Activated naive CD4-positive, alpha-beta T cell treated with anti-CD3 and anti-CD28 coated beads, Interleukin-2, amount 10 ng/mL, durations not matched to agents 5 hours and 36 hours (primary cell): ENCODE measurements around the gene SLC12A9. TPM values are rescaled to one million over a fixed set of nuclear protein-coding genes. Genes with fewer than 3 reads are reported as not detected.

Source experiments
- microRNA-seq: library from miRNA; unstranded; fragments of <30 nt; microRNA quantifications from one replicate; pipeline ENCODE4 v1.2.0, GENCODE V29; 2022; ENCODE audit warnings: borderline microRNAs expressed, borderline replicate concordance
- total RNA-seq, 2 experiments: library from RNA; stranded (reverse); gene quantifications; one replicate each; pipeline ENCODE4 v1.2.3, GENCODE V29; 2021

SLC12A9 gene
- 10 to 100 TPM; 45.4 to 45.5 TPM for total RNA-seq

DNA sequence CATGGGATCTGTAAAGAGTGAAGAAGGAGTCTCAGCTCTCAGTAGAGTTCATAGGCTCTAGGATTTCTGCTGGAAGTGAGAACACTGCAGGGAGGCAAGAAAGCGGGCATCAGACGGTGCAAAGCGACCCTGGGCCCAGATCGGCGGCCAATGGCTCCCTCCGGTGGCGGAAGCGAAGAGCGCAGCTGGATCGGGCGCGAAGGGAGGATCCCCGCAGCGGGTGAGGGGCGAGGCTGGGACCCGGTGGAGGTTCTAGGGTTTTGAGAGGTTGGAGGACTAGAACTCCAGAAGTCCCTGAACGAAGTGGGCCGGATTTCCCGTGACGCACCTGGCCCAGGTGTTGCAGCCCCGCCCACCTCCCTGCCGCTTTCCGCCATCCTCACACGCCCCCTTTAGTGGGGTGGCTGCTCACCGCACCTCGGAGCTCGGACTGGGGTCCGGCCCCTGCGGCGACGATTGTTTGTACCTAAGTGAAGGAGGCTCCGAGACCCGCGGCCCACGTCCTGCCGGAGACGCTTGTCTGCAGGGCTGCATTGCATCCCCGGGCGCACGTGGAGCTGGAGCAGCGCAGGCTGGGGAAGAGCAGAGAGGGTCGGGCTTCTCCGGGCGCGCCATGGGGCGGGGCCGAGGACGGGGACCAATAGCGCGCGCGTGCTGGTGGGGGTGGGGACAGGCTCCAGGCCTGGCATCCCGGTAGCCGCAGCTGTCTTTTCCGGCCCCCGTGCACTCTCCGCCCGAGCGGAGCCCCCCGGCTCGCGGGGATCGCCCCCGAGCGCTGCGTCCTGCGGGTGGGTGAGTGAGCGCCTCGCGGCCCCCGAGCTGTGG is at the start of gene SLC12A9:
Gene SLC12A9, plus strand, starts transcription at position 666 of the 825 bp plus-strand sequence. CDS start 1,485 bp downstream, outside the sequence.

GRCh38 chr7:100827330-100828226 is 24.9 kb upstream of the SLC12A9 start, which contains the start of gene EPHB4:
Gene EPHB4, minus strand, starts transcription at chr7:100827523. Its CDS starts 493 bp downstream, at chr7:100827030.

GRCh38 chr7:100867040-100867775 is 14.7 kb downstream of the SLC12A9 start, which contains the start of gene TRIP6:
Gene TRIP6, plus strand, starts transcription at chr7:100867387. Its CDS starts 111 bp downstream, at chr7:100867498.

GRCh38 chr7:100874577-100875355 is 22.3 kb downstream of the SLC12A9 start, which contains the start of gene SRRT:
Gene SRRT, plus strand, starts transcription at chr7:100875103. Its CDS starts 488 bp downstream, at chr7:100875591.

GRCh38 chr7:100888988-100889750 is 36.7 kb downstream of the SLC12A9 start, which contains the start of gene UFSP1:
Gene UFSP1, minus strand, starts transcription at chr7:100889715. Its CDS starts 444 bp downstream, at chr7:100889271.

GRCh38 chr7:100895701-100895955 is 43.1 kb downstream of the SLC12A9 start, which contains the start of gene ACHE:
Gene ACHE, minus strand, starts transcription at chr7:100895888. Its CDS starts 1,656 bp downstream, at chr7:100894232.

Small RNAs within 50 kb of the gene (microRNA-seq; reads per million reads assigned to microRNA genes)
- not detected for gene MIR6875

Other genes with a start within 250 kb of the SLC12A9 start
- gene MOSPD3, start 240.2 kb upstream of the SLC12A9 start, total RNA-seq, result 10 to 100 TPM; 60.7 to 60.8 TPM
- gene TFR2, start 211.2 kb upstream of the SLC12A9 start, total RNA-seq, result 1 to 10 TPM; 9.4 to 10.0 TPM
- gene ACTL6B, start 196.3 kb upstream of the SLC12A9 start, total RNA-seq, result not detected
- gene GNB2, start 179.0 kb upstream of the SLC12A9 start, total RNA-seq, result 100 to 1,000 TPM; 203 to 206 TPM
- 10 to 100 TPM; 54.3 to 57.3 TPM for gene GIGYF1, start 158.5 kb upstream of the SLC12A9 start, total RNA-seq
- 10 to 100 TPM; 29.3 to 31.9 TPM for gene POP7, start 146.6 kb upstream of the SLC12A9 start, total RNA-seq
- under 1 TPM in 1 of 2 experiments, not detected in 1; 0.15 TPM for gene EPO, start 132.2 kb upstream of the SLC12A9 start, total RNA-seq
- gene ZAN, start 119.1 kb upstream of the SLC12A9 start, total RNA-seq, result not detected
- gene EPHB4, start 25.2 kb upstream of the SLC12A9 start, total RNA-seq, result 1 to 10 TPM; 1.1 to 1.2 TPM
- gene TRIP6, start 14.7 kb downstream of the SLC12A9 start, total RNA-seq, result 10 to 100 TPM; 20.5 to 21.3 TPM
- 100 to 1,000 TPM; 186 to 208 TPM for gene SRRT, start 22.4 kb downstream of the SLC12A9 start, total RNA-seq
- 1 to 10 TPM; 4.9 to 5.2 TPM for gene UFSP1, start 37.0 kb downstream of the SLC12A9 start, total RNA-seq
- gene ACHE, start 43.2 kb downstream of the SLC12A9 start, total RNA-seq, result not detected
- not detected for gene MUC3A, start 96.8 kb downstream of the SLC12A9 start, total RNA-seq
- not detected for gene MUC12, start 116.9 kb downstream of the SLC12A9 start, total RNA-seq
- not detected for gene MUC17, start 167.4 kb downstream of the SLC12A9 start, total RNA-seq
- gene TRIM56, start 232.8 kb downstream of the SLC12A9 start, total RNA-seq, result 10 to 100 TPM; 51.8 to 54.3 TPM